Measurements from ENCODE around the gene GRIK4.

GRIK4 gene

DNA sequence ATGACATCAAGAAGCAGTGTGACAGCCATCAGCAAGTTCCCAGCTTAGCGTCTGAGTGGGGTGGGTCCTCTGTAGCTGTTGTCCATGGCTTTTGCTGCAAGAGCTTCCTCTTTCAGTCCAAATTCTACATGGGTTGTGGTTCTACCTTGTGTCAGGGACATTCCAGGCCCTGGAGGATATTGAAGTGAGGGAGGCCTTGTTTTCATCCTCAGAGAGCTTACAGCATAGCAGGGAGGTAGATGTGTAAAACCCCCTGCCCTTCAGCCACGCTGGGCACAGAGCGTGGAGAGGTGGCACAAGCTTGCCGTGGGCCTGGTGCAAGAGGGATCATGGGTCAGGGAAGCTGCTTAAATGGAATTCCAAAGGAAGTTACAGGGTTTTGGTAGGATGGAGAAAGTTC is 93.9 kb downstream of the GRIK4 start:
- no peak overlapping the region for H3K27ac ChIP-seq (replicated peaks)
- H3K4me3 ChIP-seq (replicated peaks; ENCODE audit: insufficient read depth, low read length) = no peak overlapping the region
- TF ChIP-seq POLR2AphosphoS5 (IDR thresholded peaks at IDR 0.05; ENCODE audit: low read depth) = no peak
- TF ChIP-seq SPI1 (IDR thresholded peaks at IDR 0.05; ENCODE audit: borderline replicate concordance, low read depth) = no peak
- TF ChIP-seq, protein P1, sequence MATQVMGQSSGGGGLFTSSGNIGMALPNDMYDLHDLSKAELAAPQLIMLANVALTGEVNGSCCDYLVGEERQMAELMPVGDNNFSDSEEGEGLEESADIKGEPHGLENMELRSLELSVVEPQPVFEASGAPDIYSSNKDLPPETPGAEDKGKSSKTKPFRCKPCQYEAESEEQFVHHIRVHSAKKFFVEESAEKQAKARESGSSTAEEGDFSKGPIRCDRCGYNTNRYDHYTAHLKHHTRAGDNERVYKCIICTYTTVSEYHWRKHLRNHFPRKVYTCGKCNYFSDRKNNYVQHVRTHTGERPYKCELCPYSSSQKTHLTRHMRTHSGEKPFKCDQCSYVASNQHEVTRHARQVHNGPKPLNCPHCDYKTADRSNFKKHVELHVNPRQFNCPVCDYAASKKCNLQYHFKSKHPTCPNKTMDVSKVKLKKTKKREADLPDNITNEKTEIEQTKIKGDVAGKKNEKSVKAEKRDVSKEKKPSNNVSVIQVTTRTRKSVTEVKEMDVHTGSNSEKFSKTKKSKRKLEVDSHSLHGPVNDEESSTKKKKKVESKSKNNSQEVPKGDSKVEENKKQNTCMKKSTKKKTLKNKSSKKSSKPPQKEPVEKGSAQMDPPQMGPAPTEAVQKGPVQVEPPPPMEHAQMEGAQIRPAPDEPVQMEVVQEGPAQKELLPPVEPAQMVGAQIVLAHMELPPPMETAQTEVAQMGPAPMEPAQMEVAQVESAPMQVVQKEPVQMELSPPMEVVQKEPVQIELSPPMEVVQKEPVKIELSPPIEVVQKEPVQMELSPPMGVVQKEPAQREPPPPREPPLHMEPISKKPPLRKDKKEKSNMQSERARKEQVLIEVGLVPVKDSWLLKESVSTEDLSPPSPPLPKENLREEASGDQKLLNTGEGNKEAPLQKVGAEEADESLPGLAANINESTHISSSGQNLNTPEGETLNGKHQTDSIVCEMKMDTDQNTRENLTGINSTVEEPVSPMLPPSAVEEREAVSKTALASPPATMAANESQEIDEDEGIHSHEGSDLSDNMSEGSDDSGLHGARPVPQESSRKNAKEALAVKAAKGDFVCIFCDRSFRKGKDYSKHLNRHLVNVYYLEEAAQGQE (IDR thresholded peaks at IDR 0.05; ENCODE audit: insufficient replicate concordance, low read depth) = no peak
- TF ChIP-seq, protein P2, sequence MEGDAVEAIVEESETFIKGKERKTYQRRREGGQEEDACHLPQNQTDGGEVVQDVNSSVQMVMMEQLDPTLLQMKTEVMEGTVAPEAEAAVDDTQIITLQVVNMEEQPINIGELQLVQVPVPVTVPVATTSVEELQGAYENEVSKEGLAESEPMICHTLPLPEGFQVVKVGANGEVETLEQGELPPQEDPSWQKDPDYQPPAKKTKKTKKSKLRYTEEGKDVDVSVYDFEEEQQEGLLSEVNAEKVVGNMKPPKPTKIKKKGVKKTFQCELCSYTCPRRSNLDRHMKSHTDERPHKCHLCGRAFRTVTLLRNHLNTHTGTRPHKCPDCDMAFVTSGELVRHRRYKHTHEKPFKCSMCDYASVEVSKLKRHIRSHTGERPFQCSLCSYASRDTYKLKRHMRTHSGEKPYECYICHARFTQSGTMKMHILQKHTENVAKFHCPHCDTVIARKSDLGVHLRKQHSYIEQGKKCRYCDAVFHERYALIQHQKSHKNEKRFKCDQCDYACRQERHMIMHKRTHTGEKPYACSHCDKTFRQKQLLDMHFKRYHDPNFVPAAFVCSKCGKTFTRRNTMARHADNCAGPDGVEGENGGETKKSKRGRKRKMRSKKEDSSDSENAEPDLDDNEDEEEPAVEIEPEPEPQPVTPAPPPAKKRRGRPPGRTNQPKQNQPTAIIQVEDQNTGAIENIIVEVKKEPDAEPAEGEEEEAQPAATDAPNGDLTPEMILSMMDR (IDR thresholded peaks at IDR 0.05; ENCODE audit: insufficient read depth, low read length) = no peak
- TF ChIP-seq GABPA (IDR thresholded peaks at IDR 0.05; ENCODE audit: low read depth) = no peak
- H3K27me3 ChIP-seq (ENCODE audit: insufficient read depth, poor library complexity, severe bottlenecking) = no peaks in the 10 kb centered on the region
- DNase-seq (ENCODE audit: low read depth in 1 of 2, low spot score in 1 of 2) = no peak

DNA sequence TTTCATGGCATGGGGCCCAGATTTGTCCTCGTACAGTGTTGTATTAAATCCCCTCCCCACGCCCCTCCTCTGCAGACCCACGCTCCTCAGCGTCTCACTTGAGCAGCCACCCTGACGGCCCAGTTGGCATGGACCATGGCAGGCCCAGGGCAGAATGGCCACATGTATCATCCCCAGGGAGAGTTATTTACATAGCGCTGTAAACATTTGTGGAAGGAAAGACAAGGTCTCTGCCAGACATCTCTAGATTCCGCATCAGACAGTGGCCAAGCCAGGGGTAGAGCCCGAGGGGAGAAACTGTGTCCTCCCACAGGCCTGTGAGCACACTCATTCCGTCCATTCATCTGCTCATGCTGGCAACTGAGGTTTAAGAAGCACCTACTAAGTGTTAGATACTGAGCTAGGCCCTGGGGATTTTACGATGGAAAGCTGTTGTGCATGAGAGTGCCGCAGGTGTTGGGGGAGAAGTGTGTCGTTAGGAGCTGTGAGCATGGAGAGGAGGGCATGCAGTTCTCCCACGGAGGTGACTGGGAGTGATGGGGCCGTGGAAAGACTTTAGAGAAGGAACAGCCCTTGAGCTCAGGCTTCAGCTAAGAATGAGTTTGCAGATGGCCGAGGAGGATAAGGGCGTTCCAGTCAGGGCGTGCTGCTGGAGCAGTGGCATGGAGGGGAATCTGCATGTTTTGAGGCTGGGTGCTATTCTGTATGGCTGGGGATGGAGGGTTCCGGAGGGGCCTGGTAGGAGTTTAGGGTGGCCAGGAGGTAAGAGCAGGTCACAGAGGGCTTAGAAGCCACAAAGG is 94.9 kb downstream of the GRIK4 start:
- Histone ChIP-seq H3K4me3 (replicated peaks; ENCODE audit: insufficient read depth, low read length) (no peak overlapping the region), H3K27me3 (ENCODE audit: insufficient read depth, poor library complexity, severe bottlenecking) (no peaks in the 10 kb centered on the region), H3K27ac (replicated peaks) (no peak overlapping the region)
- DNase-seq (ENCODE audit: low read depth in 1 of 2, low spot score in 1 of 2) = no peak
- TF ChIP-seq SPI1 (IDR thresholded peaks at IDR 0.05; ENCODE audit: borderline replicate concordance, low read depth) (no peak), GABPA (IDR thresholded peaks at IDR 0.05; ENCODE audit: low read depth) (no peak), POLR2AphosphoS5 (IDR thresholded peaks at IDR 0.05; ENCODE audit: low read depth) (no peak)
- TF ChIP-seq, protein P2 (IDR thresholded peaks at IDR 0.05; ENCODE audit: insufficient read depth, low read length) = no peak
- TF ChIP-seq, protein P1 (IDR thresholded peaks at IDR 0.05; ENCODE audit: insufficient replicate concordance, low read depth) = no peak

DNA sequence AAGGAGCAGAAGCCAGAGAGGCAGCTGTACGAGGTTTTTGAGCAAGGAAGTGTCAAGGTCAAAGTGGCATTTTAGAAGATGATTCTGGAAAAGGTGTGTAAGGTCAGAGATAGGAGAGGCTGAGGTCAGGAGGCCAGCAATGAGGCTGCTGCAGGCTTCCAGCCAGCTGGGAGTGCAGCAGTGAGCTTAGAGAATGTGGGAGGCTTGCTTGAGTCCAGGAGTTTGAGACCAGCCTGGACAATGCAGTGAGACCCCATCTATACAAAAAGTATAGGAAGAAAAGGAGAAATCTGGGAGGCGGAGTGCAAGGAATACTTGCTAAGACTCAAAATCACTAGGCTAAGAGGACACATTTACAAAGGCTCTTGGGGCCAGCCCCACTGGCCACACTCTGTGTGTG is 96.5 kb downstream of the GRIK4 start:
- H3K27ac ChIP-seq (replicated peaks) = no peak overlapping the region
- no peak for TF ChIP-seq SPI1 (IDR thresholded peaks at IDR 0.05; ENCODE audit: borderline replicate concordance, low read depth)
- TF ChIP-seq, protein P1 (IDR thresholded peaks at IDR 0.05; ENCODE audit: insufficient replicate concordance, low read depth) = no peak
- no peak for TF ChIP-seq POLR2AphosphoS5 (IDR thresholded peaks at IDR 0.05; ENCODE audit: low read depth)
- no peak for TF ChIP-seq GABPA (IDR thresholded peaks at IDR 0.05; ENCODE audit: low read depth)
- TF ChIP-seq, protein P2 (IDR thresholded peaks at IDR 0.05; ENCODE audit: insufficient read depth, low read length) = no peak
- no peak overlapping the region for H3K4me3 ChIP-seq (replicated peaks; ENCODE audit: insufficient read depth, low read length)
- no peak for DNase-seq (ENCODE audit: low read depth in 1 of 2, low spot score in 1 of 2)
- no peaks in the 10 kb centered on the region for H3K27me3 ChIP-seq (ENCODE audit: insufficient read depth, poor library complexity, severe bottlenecking)
